Activated naive CD4-positive, alpha-beta T cell treated with anti-CD3 and anti-CD28 coated beads, Interleukin-2, amount 10 ng/mL, durations not matched to agents 5 hours and 36 hours (primary cell): ENCODE data around the gene PRRC2A. TPM values are rescaled to one million over a fixed set of nuclear protein-coding genes. Genes with fewer than 3 reads are reported as not detected.

ENCODE experiments used
- microRNA-seq: library from miRNA; unstranded; fragments of <30 nt; microRNA quantifications from one replicate; pipeline ENCODE4 v1.2.0, GENCODE V29; 2022; ENCODE audit warnings: borderline microRNAs expressed, borderline replicate concordance
- total RNA-seq, 2 experiments: library from RNA; stranded (reverse); gene quantifications; one replicate each; pipeline ENCODE4 v1.2.3, GENCODE V29; 2021

Gene PRRC2A
- total RNA-seq, 2 experiments from 2014 or later = 210 to 211 TPM

Small RNA genes within 50 kb of the gene (microRNA-seq; reads per million reads assigned to microRNA genes)
- not detected for gene MIR6832

Other genes with a start within 250 kb of the PRRC2A start
- 10 to 100 TPM in 1 of 2 experiments, 1 to 10 TPM in 1; 8.9 to 10.4 TPM for gene MICA, start 217.1 kb upstream of the PRRC2A start, total RNA-seq
- gene MICB, start 122.6 kb upstream of the PRRC2A start, total RNA-seq = 10 to 100 TPM; 37.8 to 38.1 TPM
- gene MCCD1, start 91.8 kb upstream of the PRRC2A start, total RNA-seq = not detected
- 100 to 1,000 TPM; 423 to 444 TPM for gene DDX39B, start 78.7 kb upstream of the PRRC2A start, total RNA-seq
- 1 to 10 TPM; 3.5 to 4.2 TPM for gene ATP6V1G2, start 74.1 kb upstream of the PRRC2A start, total RNA-seq
- 10 to 100 TPM; 12.9 to 15.8 TPM for gene NFKBIL1, start 73.1 kb upstream of the PRRC2A start, total RNA-seq
- 10 to 100 TPM; 29.6 TPM for gene LTA, start 48.4 kb upstream of the PRRC2A start, total RNA-seq
- gene TNF, start 45.1 kb upstream of the PRRC2A start, total RNA-seq = 10 to 100 TPM; 51.3 to 53.4 TPM
- 1,000 to 10,000 TPM; 1,438 to 1,452 TPM for gene LTB, start 38.3 kb upstream of the PRRC2A start, total RNA-seq
- 10 to 100 TPM; 67.8 to 71.0 TPM for gene LST1, start 34.4 kb upstream of the PRRC2A start, total RNA-seq
- 10 to 100 TPM; 27.6 to 28.8 TPM for gene NCR3, start 27.7 kb upstream of the PRRC2A start, total RNA-seq
- 10 to 100 TPM; 45.4 to 46.1 TPM for gene AIF1, start 5.5 kb upstream of the PRRC2A start, total RNA-seq
- gene BAG6, start 31.9 kb downstream of the PRRC2A start, total RNA-seq = 100 to 1,000 TPM; 278 to 280 TPM
- gene APOM, start 35.2 kb downstream of the PRRC2A start, total RNA-seq = 1 to 10 TPM; 3.8 to 3.9 TPM
- 10 to 100 TPM; 23.6 to 24.2 TPM for gene C6orf47, start 40.1 kb downstream of the PRRC2A start, total RNA-seq
- gene GPANK1, start 44.3 kb downstream of the PRRC2A start, total RNA-seq = 10 to 100 TPM; 26.4 to 29.1 TPM
- gene CSNK2B, start 45.4 kb downstream of the PRRC2A start, total RNA-seq = 100 to 1,000 TPM; 181 to 195 TPM
- 10 to 100 TPM; 20.3 to 23.5 TPM for gene LY6G5B, start 49.3 kb downstream of the PRRC2A start, total RNA-seq
- 1 to 10 TPM; 1.8 to 2.2 TPM for gene LY6G5C, start 60.4 kb downstream of the PRRC2A start, total RNA-seq
- 10 to 100 TPM; 50.4 to 54.9 TPM for gene ABHD16A, start 82.6 kb downstream of the PRRC2A start, total RNA-seq
- not detected for gene LY6G6F, start 86.2 kb downstream of the PRRC2A start, total RNA-seq
- not detected for gene LY6G6D, start 94.6 kb downstream of the PRRC2A start, total RNA-seq
- gene LY6G6C, start 101.0 kb downstream of the PRRC2A start, total RNA-seq = not detected
- gene MPIG6B, start 102.7 kb downstream of the PRRC2A start, total RNA-seq = under 1 TPM; 0.22 to 0.43 TPM
- gene DDAH2, start 108.6 kb downstream of the PRRC2A start, total RNA-seq = 10 to 100 TPM; 18.1 to 18.9 TPM
- 100 to 1,000 TPM; 534 to 538 TPM for gene CLIC1, start 115.8 kb downstream of the PRRC2A start, total RNA-seq
- gene MSH5, start 119.3 kb downstream of the PRRC2A start, total RNA-seq = 10 to 100 TPM; 47.4 to 47.7 TPM
- gene SAPCD1, start 141.9 kb downstream of the PRRC2A start, total RNA-seq = 10 to 100 TPM; 11.3 to 12.0 TPM
- 1 to 10 TPM; 3.8 to 3.9 TPM for gene VWA7, start 156.6 kb downstream of the PRRC2A start, total RNA-seq
- gene VARS1, start 175.0 kb downstream of the PRRC2A start, total RNA-seq = 10 to 100 TPM; 74.6 to 79.2 TPM
- gene LSM2, start 186.3 kb downstream of the PRRC2A start, total RNA-seq = 10 to 100 TPM; 72.5 to 75.6 TPM
- gene HSPA1L, start 194.6 kb downstream of the PRRC2A start, total RNA-seq = 1 to 10 TPM; 3.7 to 3.8 TPM
- 10 to 100 TPM; 75.8 to 83.8 TPM for gene HSPA1A, start 194.8 kb downstream of the PRRC2A start, total RNA-seq
- 10 to 100 TPM; 35.5 to 35.9 TPM for gene HSPA1B, start 207.0 kb downstream of the PRRC2A start, total RNA-seq
- gene NEU1, start 242.1 kb downstream of the PRRC2A start, total RNA-seq = 10 to 100 TPM; 23.4 to 23.7 TPM